ENCODE data around the gene NUP210. TPM values are rescaled to one million over a fixed set of nuclear protein-coding genes. Genes with fewer than 3 reads are reported as not detected.
A peak's percentile ranks its signal among the peaks of the same experiment; 100 is the strongest.

NUP210 gene
- total RNA-seq, 1 donor from 2014 or later = 0.53 TPM

GRCh38 chr3:13332158-13332557 is 88.0 kb downstream of the NUP210 start:
- DNase-seq (ENCODE audit: extremely low read depth, low read depth, low spot score) = no peak

GRCh38 chr3:13329746-13330145 is 90.4 kb downstream of the NUP210 start:
- no peak for DNase-seq (ENCODE audit: extremely low read depth, low read depth, low spot score)

DNA sequence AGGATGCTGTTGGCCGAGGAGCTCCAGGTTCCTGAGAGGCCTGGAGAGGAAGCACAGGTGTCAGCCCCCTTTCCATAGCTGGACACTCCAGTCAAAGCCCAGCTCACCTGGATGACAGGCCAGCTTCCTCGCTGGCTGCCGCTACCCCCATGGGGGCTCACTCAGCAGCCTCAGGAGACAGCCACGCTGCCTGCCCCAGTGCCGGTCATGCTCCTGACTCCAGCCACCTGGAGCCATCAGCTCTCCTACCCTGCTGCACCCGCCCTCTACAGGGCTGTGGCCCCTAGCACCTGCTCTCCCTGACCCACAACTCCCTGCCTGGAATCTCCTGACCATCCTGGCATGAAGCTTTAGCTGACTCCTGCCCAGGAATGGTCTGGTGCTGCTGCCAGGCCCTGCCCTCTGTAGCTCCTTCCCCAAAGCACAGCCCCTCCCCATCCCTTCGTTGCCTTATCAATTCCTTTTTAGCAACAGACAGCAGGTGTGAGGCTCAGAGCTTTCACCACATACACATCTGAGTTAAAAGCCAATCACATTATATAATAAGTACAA is 94.2 kb downstream of the NUP210 start:
- no peak for DNase-seq (ENCODE audit: extremely low read depth, low read depth, low spot score)

- DNase-seq (ENCODE audit: extremely low read depth, low read depth, low spot score) = no peak
These were observed 95.2 kb downstream of the NUP210 start for GRCh38 chr3:13324835-13325501.

- DNase-seq (ENCODE audit: extremely low read depth, low read depth, low spot score) = no peak
These were observed 96.3 kb downstream of the NUP210 start for GRCh38 chr3:13323822-13324221.

GRCh38 chr3:13322324-13322723 is 97.8 kb downstream of the NUP210 start:
- no peak for DNase-seq (ENCODE audit: extremely low read depth, low read depth, low spot score)

- no peak for DNase-seq (ENCODE audit: extremely low read depth, low read depth, low spot score)
These were observed 100.4 kb downstream of the NUP210 start for GRCh38 chr3:13319564-13320220.

DNA sequence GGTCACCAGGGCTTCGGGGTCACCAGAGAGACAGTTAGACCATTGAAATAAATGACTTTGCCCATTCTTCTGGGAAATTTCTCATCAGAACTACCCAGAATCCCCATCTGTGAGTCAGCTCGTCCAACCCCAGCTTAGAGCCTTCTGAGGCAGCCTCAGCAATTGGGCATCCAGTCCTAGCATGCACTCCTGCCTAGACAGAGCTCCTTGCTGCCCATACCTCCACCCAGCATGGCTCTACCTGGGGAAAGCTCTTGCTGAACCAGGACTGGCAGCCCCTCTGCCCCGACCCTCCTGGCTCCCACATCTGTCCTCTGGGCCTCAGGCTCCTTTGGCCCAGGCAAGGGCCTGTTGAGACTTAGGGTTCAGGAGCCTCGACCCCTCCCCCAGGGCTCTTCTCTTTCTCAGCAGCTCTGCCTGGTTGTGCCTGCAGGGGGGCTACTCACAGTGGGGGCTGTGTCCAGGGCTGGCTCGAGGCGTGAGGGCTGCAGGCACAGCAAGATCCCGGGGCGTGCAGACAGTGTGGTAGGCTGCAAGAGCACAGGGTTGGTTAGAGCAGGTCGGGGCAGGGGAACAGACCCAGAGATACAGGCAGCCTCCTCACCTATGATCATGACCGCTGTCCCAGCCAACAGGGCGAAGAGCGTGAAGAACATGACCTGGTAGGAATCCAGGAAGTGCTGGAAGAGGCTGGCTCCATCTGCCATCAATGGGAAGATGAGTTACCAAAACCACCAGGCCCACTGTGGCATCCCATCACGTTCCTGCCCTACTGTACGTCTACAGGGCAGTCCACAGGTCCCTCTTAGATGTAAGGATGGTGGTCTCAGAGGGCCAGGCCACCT is 101.3 kb downstream of the NUP210 start:
- no peak for DNase-seq (ENCODE audit: extremely low read depth, low read depth, low spot score)

DNA sequence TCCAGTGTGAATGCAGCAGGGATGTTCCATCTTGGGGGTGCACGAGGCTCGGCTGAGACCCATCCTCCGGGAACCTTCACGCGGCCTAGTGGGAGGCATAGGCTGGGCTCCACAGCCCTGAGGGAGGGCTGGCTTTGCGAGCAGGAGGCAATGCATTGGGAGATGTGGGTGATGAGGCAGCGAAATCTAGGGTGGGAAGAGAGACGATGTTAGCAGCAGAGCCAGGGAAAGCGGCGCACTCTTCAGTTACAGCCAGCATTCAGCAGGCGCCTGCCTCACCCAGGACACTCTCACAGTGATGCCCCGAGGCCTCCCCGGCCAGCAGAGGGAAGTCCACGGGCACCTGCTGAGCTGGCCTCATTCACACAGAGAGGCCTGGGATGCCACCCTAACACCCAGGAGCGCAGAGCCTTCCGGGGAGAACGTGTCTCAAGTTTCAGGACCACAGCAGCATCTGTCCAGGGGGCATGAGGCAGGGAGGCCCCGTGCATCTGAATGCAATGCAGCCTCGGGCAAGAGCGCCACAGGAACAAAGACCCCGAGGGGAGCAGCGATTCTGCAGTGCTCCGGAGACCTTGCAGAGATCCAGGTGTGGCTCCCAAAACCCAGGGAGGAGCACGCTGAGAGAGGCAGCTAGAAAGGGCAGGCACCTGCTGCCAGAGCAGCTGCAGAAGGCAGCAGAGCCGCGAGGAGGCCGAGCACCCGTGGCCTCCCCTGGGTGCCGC is 102.4 kb downstream of the NUP210 start:
- no peak for DNase-seq (ENCODE audit: extremely low read depth, low read depth, low spot score)

DNA sequence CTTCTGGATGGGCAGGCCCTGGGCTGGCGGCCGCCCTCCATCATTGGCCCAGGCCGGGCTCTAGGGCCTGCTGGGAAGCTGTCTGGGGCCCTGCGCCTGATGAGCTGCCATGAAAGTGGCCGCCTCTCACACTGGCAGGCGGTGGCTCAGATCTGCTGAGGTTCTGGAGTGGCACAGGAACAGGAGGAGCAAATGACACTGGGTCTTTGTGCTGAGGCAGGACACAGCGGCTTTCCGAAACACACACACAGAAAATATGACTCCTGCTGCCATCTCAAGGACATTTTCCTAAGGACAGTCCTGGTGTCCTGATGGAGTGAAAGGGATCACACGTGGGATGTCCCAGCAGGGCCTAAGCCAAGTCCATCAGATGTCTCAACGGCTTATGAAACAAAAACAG is 103.5 kb downstream of the NUP210 start:
- no peak for DNase-seq (ENCODE audit: extremely low read depth, low read depth, low spot score)

DNA sequence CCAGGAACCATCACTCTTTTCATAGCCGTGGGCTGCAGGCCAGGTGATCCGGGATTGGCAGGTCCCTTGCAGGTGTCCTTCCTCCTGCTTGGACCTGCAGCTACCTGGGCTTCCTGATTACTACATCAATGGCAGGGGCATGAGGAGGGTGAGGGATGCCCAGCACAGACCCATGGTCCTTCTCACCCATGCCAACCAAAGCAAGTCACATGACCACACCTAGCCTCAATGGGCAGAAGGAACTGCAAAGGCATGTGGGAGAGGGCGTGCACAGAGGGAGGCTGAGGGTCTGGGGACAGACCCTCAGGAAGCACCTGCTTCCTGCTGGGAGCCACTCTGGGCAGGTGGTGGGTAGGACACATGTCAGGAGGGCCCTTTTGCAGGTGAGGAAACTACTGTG is 105.2 kb downstream of the NUP210 start:
- no peak for DNase-seq (ENCODE audit: extremely low read depth, low read depth, low spot score)

- DNase-seq (ENCODE audit: extremely low read depth, low read depth, low spot score) = no peak
These were observed 106.3 kb downstream of the NUP210 start for GRCh38 chr3:13313813-13314212.

DNA sequence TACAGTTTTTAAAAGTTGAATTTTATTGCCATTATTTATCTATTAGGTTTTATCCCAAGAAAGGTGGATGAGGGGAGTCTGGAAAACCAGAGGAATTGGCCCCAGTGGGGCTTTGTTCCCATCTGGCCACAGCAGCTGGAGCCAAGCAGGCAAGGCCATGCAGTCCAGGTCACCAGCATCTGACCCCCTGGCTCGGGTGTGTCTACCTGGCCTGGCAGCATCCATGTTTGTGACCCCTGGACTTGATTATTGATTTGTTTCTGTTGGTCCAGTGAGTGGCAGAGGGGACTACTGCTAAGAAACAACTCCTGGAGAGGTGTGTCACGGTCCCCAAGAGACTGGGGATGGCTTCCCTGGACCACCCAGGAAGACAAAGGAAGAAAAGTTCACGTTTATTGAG is 111.1 kb downstream of the NUP210 start:
- no peak for DNase-seq (ENCODE audit: extremely low read depth, low read depth, low spot score)

DNA sequence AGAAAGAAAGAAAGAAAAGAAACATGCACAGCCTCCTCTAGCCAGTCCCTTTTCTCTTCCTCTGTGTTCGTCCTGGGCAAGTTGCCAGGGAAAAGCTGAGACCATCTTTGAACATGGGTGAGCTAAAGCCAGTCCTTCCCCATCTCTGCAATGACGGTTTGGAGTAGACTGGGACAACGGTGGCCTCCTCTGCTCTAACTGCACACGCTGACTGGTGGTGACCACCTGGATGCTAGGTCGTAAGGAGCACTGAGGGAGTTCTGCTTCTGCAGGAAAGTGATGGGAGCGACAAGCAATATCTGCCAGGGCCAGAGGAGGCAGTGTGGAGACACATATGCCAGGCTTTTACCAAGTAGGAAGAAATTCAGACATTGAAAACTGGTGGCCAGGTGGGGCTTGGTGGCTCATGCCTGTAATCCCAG is 111.7 kb downstream of the NUP210 start:
- DNase-seq (ENCODE audit: extremely low read depth, low read depth, low spot score) = peak; percentile 3

- DNase-seq (ENCODE audit: extremely low read depth, low read depth, low spot score) = no peak
These were observed 113.1 kb downstream of the NUP210 start for GRCh38 chr3:13307041-13307440.

DNA sequence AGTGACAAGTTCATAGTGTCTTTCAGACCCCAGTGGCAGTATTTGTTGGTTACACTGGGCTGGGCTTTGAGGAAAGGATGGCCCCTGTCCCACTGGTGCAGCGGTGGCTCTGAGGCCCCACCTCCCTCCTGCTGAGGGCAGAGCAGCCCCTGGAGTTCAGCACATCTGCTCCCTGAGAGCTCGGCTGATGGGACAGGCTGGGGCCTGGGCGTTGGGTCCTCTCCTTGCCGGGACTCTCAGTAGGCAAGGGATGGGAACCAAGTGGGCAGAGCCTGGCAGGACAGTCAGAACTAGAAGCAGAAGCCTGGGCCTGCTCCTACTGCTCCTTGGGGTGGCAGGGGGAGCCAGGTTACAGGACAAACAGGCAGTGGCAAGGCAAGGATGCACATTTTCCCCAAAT is 114.5 kb downstream of the NUP210 start:
- DNase-seq (ENCODE audit: extremely low read depth, low read depth, low spot score) = no peak

GRCh38 chr3:13303410-13303809 is 116.7 kb downstream of the NUP210 start:
- no peak for DNase-seq (ENCODE audit: extremely low read depth, low read depth, low spot score)

GRCh38 chr3:13301286-13301987 is 118.7 kb downstream of the NUP210 start:
- peak; percentile 7 for DNase-seq (ENCODE audit: extremely low read depth, low read depth, low spot score)

DNA sequence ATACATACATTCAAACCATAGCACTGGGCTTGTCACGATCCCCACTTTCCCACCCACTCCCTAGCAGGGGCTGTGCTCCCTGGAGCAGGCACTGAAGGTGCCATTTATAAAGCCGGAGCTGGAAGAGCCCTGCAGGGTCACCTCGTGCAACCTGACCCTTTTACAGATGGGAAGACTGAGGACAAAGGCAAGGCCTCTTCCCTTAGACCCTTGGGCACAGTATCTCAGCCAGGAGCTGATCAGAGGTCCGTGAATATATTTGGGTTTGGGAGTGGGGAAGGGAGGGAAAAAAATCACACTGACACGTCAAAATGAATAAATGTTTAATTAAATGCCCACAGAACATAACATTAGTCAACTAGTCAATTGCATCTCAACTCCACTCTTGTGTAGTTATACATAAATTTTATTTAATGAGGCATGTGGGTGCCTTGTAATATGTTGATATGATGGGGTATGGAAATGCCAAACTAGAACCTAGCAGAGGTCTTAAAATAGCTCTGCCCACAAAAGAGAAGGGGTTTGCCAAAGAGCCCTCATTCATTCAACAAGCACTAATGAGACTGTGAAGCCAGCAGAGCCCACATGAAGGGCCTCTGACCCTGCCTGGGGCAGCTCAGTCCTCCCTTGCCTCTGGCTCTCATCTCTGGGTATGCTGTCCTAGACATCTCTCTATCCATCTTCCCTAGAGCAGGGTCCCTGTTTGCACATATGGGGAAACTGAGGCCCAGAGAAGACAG is 119.4 kb downstream of the NUP210 start:
- no peak for DNase-seq (ENCODE audit: extremely low read depth, low read depth, low spot score)

All from glomerular endothelial cell (primary cell).